ENCODE measurements around the gene PSMD14.
"Not testable (repeated sequence)": the region's sequence is repeated elsewhere in the genome, so short reads cannot be mapped to it uniquely, and the experiment has no call there.

Gene PSMD14

GRCh38 chr2:161308178-161308955 is at the start of gene PSMD14:
TSS of gene PSMD14 (plus strand) at chr2:161308425. CDS start at chr2:161318826, 10,401 bp downstream.
- DNase-seq (ENCODE audit: low spot score) = peak; percentile 92

- DNase-seq (ENCODE audit: low spot score) = no peak
These were observed 42.4 kb upstream of the PSMD14 start for GRCh38 chr2:161265874-161266273.

GRCh38 chr2:161269111-161269510 is 39.1 kb upstream of the PSMD14 start:
- no peak for DNase-seq (ENCODE audit: low spot score)

- DNase-seq (ENCODE audit: low spot score) = peak; percentile 73
These were observed 35.0 kb upstream of the PSMD14 start for GRCh38 chr2:161273038-161273760.

GRCh38 chr2:161278564-161279229 is 29.5 kb upstream of the PSMD14 start:
- DNase-seq (ENCODE audit: low spot score) = peak; percentile 43

- not testable (repeated sequence) for DNase-seq (ENCODE audit: low spot score)
These were observed 28.9 kb upstream of the PSMD14 start for GRCh38 chr2:161279230-161279815.

- peak; percentile 55 for DNase-seq (ENCODE audit: low spot score)
These were observed 27.3 kb upstream of the PSMD14 start for GRCh38 chr2:161280906-161281323.

GRCh38 chr2:161281615-161282310 is 26.5 kb upstream of the PSMD14 start:
- DNase-seq (ENCODE audit: low spot score) = not testable (repeated sequence)

GRCh38 chr2:161282311-161282644 is 25.9 kb upstream of the PSMD14 start:
- not testable (repeated sequence) for DNase-seq (ENCODE audit: low spot score)

GRCh38 chr2:161283926-161284325 is 24.3 kb upstream of the PSMD14 start:
- no peak for DNase-seq (ENCODE audit: low spot score)

GRCh38 chr2:161303535-161304050 is 4.6 kb upstream of the PSMD14 start:
- DNase-seq (ENCODE audit: low spot score) = no peak

- no peak for DNase-seq (ENCODE audit: low spot score)
These were observed 1.3 kb upstream of the PSMD14 start for GRCh38 chr2:161306919-161307318.

GRCh38 chr2:161307676-161308075 is 549 bp upstream of the PSMD14 start:
- DNase-seq (ENCODE audit: low spot score) = no peak

GRCh38 chr2:161312996-161313395 is 4.8 kb downstream of the PSMD14 start:
- DNase-seq (ENCODE audit: low spot score) = no peak

- DNase-seq (ENCODE audit: low spot score) = no peak
These were observed 7.2 kb downstream of the PSMD14 start for GRCh38 chr2:161315380-161315779.

- no peak for DNase-seq (ENCODE audit: low spot score)
These were observed 8.5 kb downstream of the PSMD14 start for GRCh38 chr2:161316701-161317100.

GRCh38 chr2:161321944-161322648 is 13.9 kb downstream of the PSMD14 start:
- DNase-seq (ENCODE audit: low spot score) = no peak

GRCh38 chr2:161324876-161325275 is 16.7 kb downstream of the PSMD14 start:
- no peak for DNase-seq (ENCODE audit: low spot score)

GRCh38 chr2:161327582-161327981 is 19.4 kb downstream of the PSMD14 start:
- no peak for DNase-seq (ENCODE audit: low spot score)

- DNase-seq (ENCODE audit: low spot score) = no peak
These were observed 24.2 kb downstream of the PSMD14 start for GRCh38 chr2:161332371-161332967.

GRCh38 chr2:161335626-161336025 is 27.4 kb downstream of the PSMD14 start:
- DNase-seq (ENCODE audit: low spot score) = no peak
